ENCODE results near the gene UBAC2.

UBAC2 gene

DNA sequence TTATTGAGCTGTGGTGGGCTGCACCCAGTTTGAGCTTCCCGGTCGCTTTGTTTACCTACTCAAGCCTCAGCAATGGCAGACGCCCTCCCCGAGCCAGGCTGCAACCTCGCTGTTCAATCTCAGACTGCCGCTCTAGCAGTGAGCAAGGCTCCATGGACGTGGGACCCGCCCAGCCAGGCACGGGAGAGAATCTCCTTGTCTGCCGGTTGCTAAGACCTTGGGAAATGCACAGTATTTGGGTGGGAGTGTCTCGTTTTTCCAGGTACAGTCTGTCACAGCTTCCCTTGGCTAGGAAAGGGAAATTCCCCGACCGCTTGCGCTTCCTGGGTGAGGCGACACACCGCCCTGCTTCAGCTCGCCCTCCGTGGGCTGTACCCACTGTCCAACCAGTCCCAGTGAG is 27.7 kb upstream of the UBAC2 start:
- H3K27ac ChIP-seq: no peak overlapping the region
- no peak for DNase-seq (ENCODE audit: low spot score)
- TF ChIP-seq, protein P1, sequence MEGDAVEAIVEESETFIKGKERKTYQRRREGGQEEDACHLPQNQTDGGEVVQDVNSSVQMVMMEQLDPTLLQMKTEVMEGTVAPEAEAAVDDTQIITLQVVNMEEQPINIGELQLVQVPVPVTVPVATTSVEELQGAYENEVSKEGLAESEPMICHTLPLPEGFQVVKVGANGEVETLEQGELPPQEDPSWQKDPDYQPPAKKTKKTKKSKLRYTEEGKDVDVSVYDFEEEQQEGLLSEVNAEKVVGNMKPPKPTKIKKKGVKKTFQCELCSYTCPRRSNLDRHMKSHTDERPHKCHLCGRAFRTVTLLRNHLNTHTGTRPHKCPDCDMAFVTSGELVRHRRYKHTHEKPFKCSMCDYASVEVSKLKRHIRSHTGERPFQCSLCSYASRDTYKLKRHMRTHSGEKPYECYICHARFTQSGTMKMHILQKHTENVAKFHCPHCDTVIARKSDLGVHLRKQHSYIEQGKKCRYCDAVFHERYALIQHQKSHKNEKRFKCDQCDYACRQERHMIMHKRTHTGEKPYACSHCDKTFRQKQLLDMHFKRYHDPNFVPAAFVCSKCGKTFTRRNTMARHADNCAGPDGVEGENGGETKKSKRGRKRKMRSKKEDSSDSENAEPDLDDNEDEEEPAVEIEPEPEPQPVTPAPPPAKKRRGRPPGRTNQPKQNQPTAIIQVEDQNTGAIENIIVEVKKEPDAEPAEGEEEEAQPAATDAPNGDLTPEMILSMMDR (IDR thresholded peaks at IDR 0.05): no peak
- no peak overlapping the region for H3K4me3 ChIP-seq

DNA sequence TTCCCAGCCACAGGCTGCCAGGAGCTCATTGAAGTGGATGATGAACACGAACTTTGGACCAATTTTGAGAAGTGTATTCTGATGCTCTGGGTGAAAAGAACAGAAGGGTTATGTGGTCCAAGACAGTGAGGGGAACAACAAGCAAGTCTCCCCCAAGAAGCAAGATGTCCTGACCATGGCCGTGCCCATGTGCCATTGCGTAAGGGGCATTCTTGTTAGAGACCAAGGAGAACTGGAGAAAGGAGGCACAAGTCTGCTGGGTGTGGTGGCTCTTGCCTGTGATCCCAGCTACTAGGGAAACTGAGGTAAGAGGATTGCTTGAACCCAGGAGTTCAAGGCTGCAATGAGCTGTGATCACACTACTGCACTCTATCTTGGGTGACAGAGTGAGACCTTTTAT is 27.0 kb upstream of the UBAC2 start:
- TF ChIP-seq, protein P1 (IDR thresholded peaks at IDR 0.05): no peak
- no peak for DNase-seq (ENCODE audit: low spot score)
- Histone ChIP-seq H3K27ac (no peak overlapping the region), H3K4me3 (no peak overlapping the region)

DNA sequence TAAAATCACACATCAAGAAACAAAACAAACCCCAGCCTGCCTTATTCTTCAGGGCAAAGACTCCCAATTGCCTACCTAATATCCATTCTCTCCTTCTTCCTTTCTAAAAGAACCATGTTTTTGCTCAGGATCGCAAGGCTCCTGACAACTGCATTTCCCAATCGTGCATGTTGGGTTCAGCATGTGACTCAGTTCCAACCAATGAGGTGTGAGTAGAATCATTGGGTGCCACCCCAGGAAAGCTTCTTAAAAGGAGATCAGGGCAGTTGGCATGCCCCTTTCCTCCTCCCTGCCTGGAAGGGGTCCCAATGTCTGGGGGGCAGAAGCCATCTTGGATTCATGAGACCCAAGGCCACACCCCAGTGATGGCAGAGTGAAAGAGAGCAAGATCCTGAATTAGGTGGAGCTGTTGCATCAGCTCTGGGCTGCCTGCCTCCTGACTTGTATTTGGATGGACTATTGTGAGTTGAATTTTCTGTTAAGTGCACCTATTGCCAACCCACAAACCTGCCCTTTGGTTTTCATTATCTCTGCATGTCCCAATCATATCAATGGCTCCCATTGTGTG is 26.0 kb upstream of the UBAC2 start:
- H3K27ac ChIP-seq: no peak overlapping the region
- no peak for DNase-seq (ENCODE audit: low spot score)
- TF ChIP-seq, protein P1 (IDR thresholded peaks at IDR 0.05): no peak
- no peak overlapping the region for H3K4me3 ChIP-seq

DNA sequence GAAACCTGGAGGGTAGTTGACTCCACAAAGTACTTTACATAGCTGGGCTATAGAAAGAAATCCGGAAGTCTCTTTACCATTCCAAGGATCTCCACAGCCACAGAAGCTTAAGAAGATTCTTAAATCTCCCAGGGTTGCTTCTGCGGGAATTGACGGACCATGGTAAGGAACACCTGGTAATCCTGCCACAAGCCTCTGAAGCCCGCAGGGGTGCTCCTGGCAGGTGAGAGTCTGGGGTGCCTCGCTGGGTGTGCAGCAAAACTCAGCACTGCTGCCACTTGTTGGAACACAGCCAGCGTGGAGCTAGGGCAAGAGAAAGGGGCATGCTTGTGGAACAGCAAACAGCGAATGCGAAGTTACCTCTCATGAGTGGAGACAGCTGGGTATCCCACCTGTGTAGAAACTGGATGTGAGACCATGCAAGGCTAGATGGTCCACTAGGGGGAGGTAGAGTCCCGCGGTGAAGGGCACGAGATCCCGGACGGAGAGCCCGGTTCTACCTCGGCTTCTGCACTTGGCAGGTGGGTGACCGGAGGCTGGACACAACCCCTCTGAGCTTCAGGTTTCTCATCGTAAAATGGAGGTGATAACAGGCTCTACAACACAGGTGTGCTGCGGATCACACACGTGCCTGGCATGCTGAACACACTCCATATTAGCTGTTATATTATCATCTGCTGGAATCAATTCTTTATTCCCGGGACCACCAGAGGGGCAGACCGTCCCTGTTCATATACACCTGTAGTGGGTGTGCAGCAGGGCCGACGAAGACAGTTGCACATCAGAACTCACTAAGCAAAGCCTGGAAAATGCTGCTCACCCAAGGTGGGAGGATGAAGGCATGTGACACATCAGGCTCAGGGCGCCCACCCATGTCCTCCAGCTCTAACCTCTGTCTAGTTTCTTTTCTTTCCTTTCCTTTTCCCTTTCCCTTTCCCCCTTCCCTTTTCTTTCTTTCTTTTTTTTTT is 24.1 kb upstream of the UBAC2 start:
- Histone ChIP-seq H3K4me3 (peak overlapping the region; percentile 35), H3K27ac (no peak overlapping the region)
- TF ChIP-seq, protein P1 (IDR thresholded peaks at IDR 0.05): peak; percentile 87
- no peak for DNase-seq (ENCODE audit: low spot score)

DNA sequence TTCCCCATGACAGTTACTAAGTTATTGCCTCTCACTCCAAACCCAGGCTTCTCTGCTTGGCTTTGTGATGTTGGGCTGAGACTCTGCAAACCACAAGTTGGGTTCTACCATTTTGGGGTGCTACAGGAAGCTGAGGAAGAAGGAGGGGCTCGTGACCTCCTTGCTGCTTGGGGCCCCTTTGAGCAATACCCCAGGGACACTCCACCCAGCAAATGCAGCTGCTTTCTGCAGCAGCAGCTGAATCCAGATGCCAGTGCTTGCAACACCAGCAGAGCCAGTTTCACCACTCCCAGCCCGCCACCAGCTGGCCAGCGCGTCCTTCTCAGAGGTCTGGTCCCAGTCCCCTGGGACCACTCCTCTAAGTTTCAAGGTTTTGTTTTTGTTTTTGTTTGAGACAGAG is 22.0 kb upstream of the UBAC2 start:
- Histone ChIP-seq H3K4me3 (no peak overlapping the region), H3K27ac (no peak overlapping the region)
- TF ChIP-seq, protein P1 (IDR thresholded peaks at IDR 0.05): no peak
- no peak for DNase-seq (ENCODE audit: low spot score)

DNA sequence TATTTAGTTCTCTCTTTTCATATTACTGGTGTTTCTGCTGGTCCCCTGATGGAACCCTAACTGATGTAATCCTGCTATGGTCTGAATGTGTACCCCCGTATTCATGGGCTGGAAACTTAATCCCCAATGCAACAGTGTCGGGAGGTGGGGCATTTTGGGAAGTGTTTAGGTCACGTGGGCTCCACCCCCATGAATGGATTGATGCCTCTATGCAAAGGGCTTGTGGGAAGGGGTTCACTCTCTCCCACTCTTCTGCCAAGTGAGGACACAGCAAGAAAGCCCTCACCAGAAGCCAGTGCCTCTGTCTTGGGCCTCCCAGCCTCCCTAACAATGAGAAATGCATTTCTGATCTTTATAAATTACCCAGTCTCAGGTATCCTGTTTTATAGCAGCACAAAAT is 21.2 kb upstream of the UBAC2 start:
- TF ChIP-seq, protein P1 (IDR thresholded peaks at IDR 0.05): no peak
- H3K27ac ChIP-seq: no peak overlapping the region

DNA sequence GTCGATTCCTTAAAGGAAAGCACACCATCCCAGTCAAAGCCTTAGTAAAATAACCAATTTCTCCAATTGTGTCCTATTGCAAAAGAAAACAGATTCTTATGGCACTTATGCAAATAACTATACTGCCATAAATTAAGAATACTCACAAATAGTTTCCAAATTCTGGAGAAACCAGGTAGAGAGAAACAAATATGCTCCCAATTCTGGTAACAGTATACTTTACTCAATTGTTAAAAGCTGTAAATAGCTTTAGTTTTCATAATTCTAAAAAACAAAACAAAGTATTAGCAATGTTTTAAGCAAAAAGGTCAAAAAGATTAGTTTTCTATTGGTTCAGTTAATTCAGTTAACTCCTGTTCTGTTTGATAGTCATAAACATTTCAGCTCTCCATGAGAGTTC is 18.2 kb upstream of the UBAC2 start:
- H3K27ac ChIP-seq: no peak overlapping the region
- no peak for DNase-seq (ENCODE audit: low spot score)
- TF ChIP-seq, protein P1 (IDR thresholded peaks at IDR 0.05): no peak
- H3K4me3 ChIP-seq: no peak overlapping the region

More for the DNA sequence above, 21.2 kb upstream of the UBAC2 start:
- H3K4me3 ChIP-seq: no peak overlapping the region
- DNase-seq (ENCODE audit: low spot score): no peak

Data from coronary artery (tissue), 2 donors.